Occipital lobe (tissue), 2 donors: ENCODE data around the gene MRPL36. TPM values are rescaled to one million over a fixed set of nuclear protein-coding genes. Genes with fewer than 3 reads are reported as not detected.

ENCODE experiments used
- DNase-seq: peaks from one replicate; lab custom pipeline; 2025; lab: John Stamatoyannopoulos, UW
- total RNA-seq: library from RNA; depleted of rRNA; stranded (reverse); fragments of >200 nt; gene quantifications from one replicate; pipeline ENCODE4 v1.2.3, GENCODE V29; 2014

MRPL36 gene
- total RNA-seq, 1 donor from 2014 or later, result 20.0 TPM

DNA sequence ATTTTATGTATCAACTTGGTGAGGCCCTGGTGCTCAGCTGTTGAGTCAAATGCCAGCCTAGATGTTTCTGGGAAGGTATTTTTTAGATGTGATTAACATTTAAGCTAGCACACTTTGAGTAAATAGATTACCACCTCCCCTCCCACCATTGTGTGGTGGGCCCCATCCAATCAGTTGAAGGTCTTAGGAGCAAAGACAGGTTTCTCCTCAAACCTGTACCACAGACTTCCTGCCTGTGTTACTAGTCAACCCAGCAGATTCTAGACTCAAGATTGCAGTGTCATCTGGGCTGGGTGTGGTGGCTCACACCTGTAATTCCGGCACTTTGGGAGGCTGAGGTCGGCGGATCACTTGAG, 33.8 kb downstream of the MRPL36 start:
- no peak for DNase-seq

- DNase-seq, result no peak
These were observed 34.3 kb downstream of the MRPL36 start for GRCh38 chr5:1765141-1765879.

DNA sequence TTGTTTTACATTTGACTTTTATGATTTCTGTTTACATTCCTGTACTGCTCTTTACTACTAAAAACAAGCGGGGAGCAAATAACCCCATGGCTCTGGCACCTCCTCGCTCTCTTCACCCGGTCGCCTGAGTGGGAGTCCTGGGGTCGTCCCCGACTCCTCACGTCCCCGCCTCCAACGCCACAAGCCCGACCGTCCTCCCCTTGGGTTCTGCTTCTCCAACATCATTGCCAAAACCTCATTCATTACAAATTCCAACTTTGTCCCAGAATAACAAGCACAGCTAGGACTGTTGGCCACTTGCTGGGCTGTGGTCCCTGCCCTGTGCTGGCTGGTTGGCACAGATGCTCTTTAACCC, 35.1 kb downstream of the MRPL36 start:
- no peak for DNase-seq

DNA sequence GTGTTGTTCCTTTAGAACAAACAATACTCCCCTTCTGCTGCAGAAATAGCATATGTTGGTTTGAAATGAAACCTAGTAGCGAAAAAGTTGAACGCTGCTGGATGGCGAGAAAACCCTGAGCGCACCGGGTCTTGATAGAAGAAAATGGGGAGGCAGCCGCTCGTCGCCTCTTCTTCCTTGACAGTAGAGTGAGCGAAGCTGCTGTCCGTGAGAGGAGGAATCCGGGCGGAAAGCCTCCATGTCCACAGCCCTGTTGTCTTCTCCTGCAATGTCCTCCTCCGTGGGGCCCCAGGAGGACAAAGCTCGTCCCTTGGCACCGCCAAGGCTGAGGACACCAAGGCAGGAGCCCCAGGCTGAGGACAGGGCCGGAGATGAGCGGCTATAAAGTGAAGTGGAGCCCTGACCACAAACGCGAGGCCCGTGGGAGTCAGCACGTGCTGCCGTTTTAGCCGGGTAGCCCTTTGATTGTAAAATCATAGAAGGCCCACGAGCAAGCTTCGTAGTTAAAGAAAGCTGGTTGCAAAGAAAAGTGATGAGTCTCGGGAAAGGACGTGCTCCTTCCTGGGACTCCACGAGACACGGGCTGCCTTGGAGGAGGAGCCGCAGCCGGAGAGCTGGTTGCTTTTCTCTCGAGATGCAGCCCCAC, 35.6 kb downstream of the MRPL36 start:
- no peak for DNase-seq

- DNase-seq, result no peak
These were observed 36.1 kb downstream of the MRPL36 start for GRCh38 chr5:1763548-1763911.

- DNase-seq, result no peak
These were observed 36.6 kb downstream of the MRPL36 start for GRCh38 chr5:1762883-1763547.

- DNase-seq, result no peak
These were observed 37.3 kb downstream of the MRPL36 start for GRCh38 chr5:1762121-1762882.

DNA sequence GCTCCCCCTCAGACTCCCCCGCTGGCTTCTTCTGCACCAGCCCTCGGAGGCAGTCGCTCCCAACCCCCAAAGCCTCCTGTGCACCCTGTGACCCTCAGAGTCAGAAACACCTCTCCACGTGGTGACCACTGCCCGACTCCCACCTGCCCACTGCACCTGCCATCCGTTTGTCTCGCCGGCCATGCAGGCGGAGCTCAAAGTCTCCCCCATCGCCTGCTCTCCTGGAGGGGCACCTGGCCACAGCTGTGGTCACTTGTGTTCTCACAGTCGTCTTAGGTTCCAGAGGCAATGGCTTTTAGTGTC, 38.2 kb downstream of the MRPL36 start:
- DNase-seq, result no peak

DNA sequence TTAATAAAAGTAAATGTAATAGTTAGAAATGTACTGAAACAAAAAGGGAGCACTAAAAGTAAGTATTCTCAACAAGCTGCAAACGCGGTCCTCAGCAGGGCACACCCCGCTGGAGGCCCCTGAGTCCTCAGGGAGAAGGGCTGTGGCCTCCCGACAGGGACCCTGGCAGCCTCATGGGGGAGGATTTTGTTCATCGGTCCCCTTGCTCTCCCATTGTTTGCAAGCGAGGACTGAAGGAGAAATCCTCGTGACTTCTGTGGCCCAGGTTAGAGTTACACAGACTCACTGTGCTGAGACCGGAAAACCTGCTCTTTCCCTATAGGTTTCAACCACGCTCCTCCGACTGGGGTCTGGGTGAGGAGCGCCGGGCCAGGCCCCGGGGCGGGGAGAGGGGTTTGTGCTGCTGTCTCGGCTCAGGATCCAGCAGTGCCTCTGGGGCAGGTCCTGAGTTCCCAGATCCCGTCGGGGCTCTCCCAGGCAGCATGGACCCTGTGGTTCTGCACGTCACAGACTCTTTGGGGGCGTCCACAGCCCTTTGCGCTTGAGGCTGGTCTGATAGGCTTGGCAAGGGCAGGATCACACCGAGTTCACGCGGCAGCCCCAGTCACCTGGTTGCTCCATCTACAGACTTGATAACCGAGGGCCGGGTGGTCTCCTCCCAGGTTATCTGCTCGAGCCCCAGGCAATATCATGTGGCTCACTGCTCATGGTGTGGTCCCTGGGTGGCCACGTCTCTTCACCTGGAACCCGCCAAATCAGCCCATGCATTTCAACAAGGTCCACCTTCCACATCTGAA, 38.8 kb downstream of the MRPL36 start:
- DNase-seq, result no peak

DNA sequence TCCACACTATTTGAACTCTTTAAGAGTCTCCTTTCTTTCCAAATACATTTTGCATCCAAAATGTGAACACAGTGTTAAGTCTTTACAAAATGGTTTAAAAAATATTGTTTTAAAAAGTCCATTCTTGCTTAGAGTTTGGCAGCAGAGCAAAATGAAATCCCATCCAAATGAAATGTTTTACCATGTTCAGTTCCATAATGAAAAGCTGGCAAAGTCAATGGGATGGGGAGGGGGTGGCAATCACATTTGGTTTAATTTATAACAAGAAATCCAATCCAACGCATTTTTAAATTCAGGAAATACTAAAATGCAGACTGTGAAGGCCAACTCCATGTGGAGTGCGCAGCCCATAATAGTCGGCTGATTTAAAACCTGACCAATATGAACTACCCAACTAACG, 39.4 kb downstream of the MRPL36 start:
- no peak for DNase-seq

GRCh38 chr5:1759378-1759970, 40.2 kb downstream of the MRPL36 start:
- no peak for DNase-seq

DNA sequence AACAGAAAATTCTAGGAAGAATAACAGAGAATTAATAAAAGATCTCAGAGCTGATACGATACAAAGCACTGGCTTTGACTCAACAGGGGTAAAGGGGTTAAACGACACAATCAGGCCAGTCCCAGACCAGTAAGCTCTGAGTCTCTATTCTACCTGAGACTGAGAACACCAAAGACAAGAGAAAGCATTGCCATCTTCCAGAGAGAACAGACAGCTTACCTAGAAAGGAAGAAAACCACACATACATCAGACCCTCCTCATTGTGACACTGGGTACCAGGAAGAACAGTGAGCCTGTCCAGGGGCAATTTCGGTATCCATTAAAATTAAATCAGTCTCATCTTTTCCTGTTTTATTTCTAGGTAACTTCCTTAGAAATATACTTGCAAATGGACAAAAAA, 41.1 kb downstream of the MRPL36 start:
- no peak for DNase-seq

DNA sequence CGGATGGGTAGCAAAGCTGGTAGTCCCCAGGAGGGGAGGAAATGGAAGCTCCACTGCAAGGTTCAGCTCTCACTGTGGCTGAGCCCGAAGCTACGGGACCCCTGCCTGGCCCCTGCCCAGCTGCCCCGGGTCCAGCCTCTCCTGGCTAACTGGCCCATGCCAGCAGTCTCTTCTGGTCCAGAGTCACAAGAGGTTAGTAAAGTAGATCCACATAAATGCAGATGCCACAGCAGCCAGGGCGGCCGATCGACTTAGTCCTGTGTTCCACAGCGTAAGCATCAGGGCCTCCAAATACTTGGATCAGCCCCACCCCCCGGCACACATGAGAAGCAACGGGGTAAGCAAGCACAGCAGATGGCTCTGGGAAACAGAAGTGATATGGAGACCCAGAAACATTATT, 42.1 kb downstream of the MRPL36 start:
- DNase-seq, result no peak

- no peak for DNase-seq
These were observed 43.2 kb downstream of the MRPL36 start for GRCh38 chr5:1756481-1756880.

DNA sequence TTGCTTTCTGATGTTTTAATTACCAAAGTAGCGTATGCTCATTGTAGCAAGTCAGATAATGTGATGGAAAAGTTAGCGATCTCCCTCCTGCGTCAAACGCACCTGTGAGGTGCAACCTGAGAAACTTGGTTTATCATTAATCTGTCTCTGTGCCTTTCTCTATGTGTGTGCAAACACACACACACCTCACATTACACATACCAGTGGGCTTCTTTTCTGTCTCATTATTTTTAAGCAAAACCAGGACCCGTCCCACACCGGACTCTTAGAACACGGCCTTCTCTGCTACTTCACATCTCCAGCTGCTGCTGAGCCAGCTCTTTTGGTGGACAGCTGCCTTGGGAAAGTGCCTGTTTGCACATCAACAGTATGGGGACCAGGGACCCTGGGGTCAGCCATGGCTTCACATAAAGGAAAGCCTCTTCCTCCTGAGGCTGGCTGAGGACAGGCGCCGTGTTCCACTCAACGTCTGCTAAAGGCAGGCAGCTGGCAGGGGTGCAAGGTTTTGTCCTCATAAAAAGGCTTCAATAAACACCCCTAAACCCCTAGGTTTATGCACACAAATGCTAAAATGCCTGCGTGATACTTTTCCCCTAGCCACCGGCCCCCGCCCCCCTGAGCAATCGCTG, 44.2 kb downstream of the MRPL36 start:
- no peak for DNase-seq

DNA sequence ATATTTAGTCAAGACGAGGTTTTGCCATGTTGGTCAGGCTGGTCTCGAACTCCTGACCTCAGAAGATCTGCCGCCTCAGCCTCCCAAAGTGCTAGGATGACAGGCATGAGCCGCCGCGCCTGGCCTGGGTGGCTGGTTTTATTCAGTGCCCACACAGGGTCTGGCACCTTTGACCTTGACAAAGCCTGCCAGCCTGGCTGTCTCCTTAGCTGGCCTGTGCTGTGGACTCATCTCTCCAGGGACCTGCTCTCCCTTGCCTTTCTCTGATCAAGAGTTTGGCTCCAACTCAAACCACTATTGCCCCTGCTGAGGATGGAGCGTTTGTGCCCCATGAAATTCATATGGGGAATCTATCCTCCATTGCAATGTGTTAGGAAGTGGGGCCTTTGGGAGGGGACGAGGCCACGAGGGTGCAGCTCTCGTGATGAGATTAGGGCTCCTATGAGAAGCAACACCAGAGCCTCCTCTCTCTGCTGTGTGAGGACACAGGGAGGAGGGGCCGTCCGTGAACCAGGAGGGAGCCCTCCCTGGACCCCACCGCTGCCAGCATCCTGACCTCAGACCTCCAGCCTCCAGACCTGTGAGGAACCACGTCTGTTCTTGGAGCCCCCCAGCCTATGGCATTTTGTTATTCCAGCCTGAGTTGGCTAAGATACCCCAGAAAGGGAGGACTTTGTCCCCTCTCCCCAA, 45.0 kb downstream of the MRPL36 start:
- no peak for DNase-seq

DNA sequence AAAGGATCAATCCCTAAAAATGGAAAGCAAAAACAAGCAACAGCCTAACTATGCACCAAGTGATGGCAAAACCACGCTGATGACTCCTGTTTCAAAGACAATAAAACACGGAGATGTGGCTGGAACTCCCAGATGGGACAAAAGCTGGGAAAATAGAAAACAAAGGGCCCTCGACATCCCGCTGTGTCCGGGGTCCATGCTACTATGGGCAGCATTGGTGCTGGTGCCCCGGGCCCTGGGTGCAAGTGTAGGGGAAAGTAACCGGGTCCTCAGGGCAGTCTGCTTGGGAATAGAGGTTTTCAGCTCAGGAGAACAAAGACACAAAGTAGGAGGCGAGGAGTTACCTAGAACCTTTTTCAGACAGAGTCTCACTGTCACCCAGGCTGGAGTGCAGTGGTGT, 46.1 kb downstream of the MRPL36 start:
- no peak for DNase-seq

DNA sequence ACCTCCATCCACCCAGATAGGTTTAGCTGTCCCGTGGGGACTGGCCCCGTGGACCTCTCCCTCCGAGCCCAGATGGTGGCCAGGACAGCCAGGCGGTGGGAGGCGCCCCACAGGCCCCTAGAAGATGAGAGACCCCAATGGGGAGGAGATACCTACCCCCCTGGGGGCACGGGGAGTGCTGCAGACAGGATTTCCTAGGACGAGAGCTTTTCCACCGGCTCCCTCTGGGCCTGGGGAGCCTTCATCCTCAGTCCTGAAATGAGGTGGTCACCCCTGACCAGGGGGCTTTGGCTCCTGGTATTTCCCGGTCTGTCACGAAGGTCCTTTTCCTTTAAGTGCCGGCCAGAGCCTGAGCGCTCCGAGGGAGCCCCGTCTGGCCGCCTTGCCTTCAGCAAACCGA, 46.8 kb downstream of the MRPL36 start:
- no peak for DNase-seq

DNA sequence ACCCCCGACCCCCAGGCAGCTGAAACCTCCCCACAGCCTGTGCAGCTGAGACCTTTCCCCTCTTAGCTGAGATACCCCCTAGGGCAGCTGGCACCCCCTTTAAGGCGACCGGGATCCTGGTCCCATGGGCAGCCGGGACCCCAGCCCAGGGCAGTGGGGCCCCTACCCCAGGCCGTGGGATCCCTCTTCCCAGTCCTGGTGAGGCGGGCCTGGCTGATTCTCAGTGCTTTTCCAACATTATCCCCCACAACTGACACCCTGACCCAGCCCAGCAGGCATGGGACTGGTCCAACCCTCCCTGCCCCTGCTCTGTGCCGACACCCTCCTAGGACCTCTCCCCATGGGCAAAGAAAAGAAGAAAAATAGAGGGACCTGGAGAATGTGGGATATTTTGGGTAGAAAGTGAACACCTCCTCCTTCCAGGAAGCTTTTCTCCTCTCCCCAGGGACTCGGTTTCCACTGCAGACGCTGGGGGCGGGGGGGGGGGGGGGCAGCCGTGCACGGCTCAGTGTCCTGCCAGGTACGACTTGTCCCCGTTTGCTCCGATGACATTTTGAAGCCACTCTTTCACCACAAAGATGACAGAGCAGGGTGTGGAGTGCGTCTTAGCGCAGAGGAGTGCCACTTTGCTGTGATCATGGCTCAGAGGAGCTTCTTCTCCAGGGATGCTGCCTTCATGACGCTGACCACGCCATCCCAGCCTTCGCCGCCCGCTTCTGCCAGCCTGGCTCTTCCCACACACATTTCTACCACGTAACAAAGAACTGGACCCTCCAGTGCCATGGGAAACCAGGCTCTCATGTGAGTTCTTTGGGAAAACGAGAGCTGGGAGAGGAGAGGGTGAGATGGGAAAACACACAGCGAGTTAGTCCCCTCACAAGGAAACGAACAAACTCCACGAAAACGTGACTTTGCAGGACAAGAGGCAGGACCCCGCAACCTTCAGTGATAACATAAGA, 47.5 kb downstream of the MRPL36 start:
- DNase-seq, result no peak
